Parathyroid adenoma (tissue), 2 donors: Measurements from ENCODE around the gene ITFG1.

Experiments
- H2AFZ ChIP-seq: fragments of 300-600 bp; sonication (generic); one replicate; pipeline ENCODE4 v1.7.0; 2017; ENCODE audit warnings: antibody characterized with exemption, mild to moderate bottlenecking
- H3K27ac ChIP-seq: fragments of 300-600 bp; sonication (generic); one replicate; pipeline ENCODE4 v1.7.0; 2017
- H3K27me3 ChIP-seq: fragments of 300-600 bp; sonication (generic); one replicate; pipeline ENCODE4 v1.7.0; 2017; ENCODE audit warnings: low read length; ENCODE audit not compliant: control insufficient read depth, insufficient read depth
- H3K36me3 ChIP-seq: fragments of 300-600 bp; sonication (generic); one replicate; pipeline ENCODE4 v1.7.0; 2017; ENCODE audit warnings: low read length; ENCODE audit not compliant: control insufficient read depth, insufficient read depth
- H3K4me1 ChIP-seq: fragments of 300-600 bp; sonication (generic); one replicate; pipeline ENCODE4 v1.7.0; 2017; ENCODE audit warnings: control low read depth
- H3K4me2 ChIP-seq: fragments of 300-600 bp; sonication (generic); one replicate; pipeline ENCODE4 v1.7.0; 2017; ENCODE audit warnings: low read length
- H3K4me3 ChIP-seq: fragments of 300-600 bp; sonication (generic); one replicate; pipeline ENCODE4 v1.7.0; 2017; ENCODE audit warnings: low read depth, low read length
- H3K79me2 ChIP-seq: fragments of 300-600 bp; sonication (generic); one replicate; pipeline ENCODE4 v1.7.0; 2017; ENCODE audit warnings: control low read depth
- H3K9ac ChIP-seq: fragments of 300-600 bp; sonication (generic); one replicate; pipeline ENCODE4 v1.7.0; 2017; ENCODE audit warnings: mild to moderate bottlenecking
- H3K9me3 ChIP-seq: fragments of 300-600 bp; sonication (generic); one replicate; pipeline ENCODE4 v1.7.0; 2017; ENCODE audit warnings: low read length; ENCODE audit not compliant: control insufficient read depth
- TF ChIP-seq, protein P1 (sequence below): fragments of 300-600 bp; sonication (generic); IDR thresholded peaks from one replicate; pipeline ENCODE4 v1.7.0; 2017; ENCODE audit warnings: antibody characterized with exemption, mild to moderate bottlenecking
- donor health status: primary hyperparathyroidism.

ITFG1 gene

DNA sequence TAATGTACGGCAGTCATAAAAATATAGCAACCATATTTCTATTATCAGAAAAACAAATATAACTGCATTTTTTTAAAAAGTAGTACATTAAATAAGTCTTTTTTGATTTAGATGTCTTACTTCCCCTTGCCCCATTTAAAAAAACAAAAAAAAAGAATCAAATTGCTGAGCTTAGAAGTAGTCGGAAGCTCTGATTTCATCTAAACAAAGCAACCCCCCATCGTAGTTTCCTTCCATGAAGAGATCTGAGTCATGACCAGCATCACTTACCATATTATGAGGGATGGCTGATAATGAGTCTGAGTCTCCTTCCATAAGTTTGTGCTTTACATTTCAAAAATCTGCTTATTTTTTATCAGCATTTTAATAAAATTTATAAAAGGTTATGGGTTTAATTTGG, 86.2 kb downstream of the ITFG1 start:
- H3K27me3 ChIP-seq = no peaks in the 10 kb centered on the region
- H3K9ac ChIP-seq = no peak overlapping the region
- no peak overlapping the region for H3K27ac ChIP-seq
- H2AFZ ChIP-seq = no peak overlapping the region
- no peaks in the 10 kb centered on the region for H3K4me1 ChIP-seq
- no peaks in the 10 kb centered on the region for H3K79me2 ChIP-seq
- TF ChIP-seq, protein P1, sequence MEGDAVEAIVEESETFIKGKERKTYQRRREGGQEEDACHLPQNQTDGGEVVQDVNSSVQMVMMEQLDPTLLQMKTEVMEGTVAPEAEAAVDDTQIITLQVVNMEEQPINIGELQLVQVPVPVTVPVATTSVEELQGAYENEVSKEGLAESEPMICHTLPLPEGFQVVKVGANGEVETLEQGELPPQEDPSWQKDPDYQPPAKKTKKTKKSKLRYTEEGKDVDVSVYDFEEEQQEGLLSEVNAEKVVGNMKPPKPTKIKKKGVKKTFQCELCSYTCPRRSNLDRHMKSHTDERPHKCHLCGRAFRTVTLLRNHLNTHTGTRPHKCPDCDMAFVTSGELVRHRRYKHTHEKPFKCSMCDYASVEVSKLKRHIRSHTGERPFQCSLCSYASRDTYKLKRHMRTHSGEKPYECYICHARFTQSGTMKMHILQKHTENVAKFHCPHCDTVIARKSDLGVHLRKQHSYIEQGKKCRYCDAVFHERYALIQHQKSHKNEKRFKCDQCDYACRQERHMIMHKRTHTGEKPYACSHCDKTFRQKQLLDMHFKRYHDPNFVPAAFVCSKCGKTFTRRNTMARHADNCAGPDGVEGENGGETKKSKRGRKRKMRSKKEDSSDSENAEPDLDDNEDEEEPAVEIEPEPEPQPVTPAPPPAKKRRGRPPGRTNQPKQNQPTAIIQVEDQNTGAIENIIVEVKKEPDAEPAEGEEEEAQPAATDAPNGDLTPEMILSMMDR = no peak
- no peak overlapping the region for H3K4me3 ChIP-seq
- no peaks in the 10 kb centered on the region for H3K9me3 ChIP-seq
- H3K36me3 ChIP-seq = no peaks in the 10 kb centered on the region
- H3K4me2 ChIP-seq = no peak overlapping the region

DNA sequence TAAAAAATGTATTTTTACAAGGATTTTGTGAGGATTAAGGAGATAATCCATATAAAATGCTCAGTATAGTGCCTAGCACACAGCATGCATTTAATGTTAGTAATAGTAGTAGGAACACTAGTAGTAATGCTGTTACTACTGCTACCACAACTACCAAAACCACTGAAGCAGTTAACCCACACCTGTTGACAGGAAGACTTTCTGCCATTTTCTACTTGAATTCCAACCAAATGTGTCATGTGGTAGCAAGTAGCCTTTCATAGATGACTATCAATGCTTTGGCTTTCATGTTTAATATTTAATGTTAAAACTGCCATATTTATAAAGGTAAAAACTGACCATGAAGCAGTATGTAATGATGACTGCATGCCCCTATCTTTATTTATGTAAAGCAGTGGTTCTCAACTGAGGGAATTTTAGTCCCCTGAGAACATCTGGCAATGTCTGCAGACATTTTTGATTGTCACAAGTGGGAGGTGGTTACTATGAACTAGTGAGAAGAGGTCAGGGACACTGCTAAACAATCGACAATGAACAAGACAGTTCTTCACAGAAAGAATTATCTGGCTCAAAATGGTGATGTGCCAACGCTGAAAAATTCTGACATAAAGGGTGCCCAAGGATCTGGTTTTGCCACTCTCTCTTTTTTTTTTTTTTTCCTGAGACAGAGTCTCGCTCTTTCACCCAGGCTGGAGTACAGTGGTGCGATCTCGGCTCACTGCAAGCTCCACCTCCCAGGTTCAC, 89.4 kb downstream of the ITFG1 start:
- Histone ChIP-seq H3K4me2 (no peak overlapping the region), H3K27ac (no peak overlapping the region), H3K36me3 (no peaks in the 10 kb centered on the region), H3K9ac (no peak overlapping the region), H3K4me1 (no peaks in the 10 kb centered on the region), H2AFZ (no peak overlapping the region), H3K27me3 (no peaks in the 10 kb centered on the region), H3K4me3 (no peak overlapping the region), H3K9me3 (no peaks in the 10 kb centered on the region), H3K79me2 (no peaks in the 10 kb centered on the region)
- TF ChIP-seq, protein P1 = no peak

DNA sequence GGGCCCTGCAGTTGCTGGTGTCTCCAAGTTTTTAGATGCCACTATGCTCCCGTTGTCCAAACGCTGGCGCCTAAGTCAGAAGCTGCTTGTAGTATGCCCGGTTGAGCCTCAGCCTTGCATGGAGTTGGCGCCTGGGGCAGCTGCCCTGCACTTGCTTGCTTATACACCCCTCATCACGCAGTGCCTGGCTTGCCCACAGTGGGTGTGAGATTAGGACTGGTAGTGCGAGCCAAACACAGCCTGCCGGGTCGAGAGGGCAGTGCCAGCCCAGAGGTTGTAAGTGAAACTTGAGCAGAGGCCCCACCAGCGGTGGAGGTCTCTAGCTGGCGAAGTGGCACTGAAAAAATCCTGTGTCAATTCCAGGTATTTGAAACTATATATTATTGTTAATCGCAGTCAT, 90.3 kb downstream of the ITFG1 start:
- H3K79me2 ChIP-seq = no peaks in the 10 kb centered on the region
- no peak overlapping the region for H3K27ac ChIP-seq
- no peak overlapping the region for H3K9ac ChIP-seq
- H3K4me3 ChIP-seq = no peak overlapping the region
- no peaks in the 10 kb centered on the region for H3K36me3 ChIP-seq
- TF ChIP-seq, protein P1 = no peak
- no peaks in the 10 kb centered on the region for H3K27me3 ChIP-seq
- H3K9me3 ChIP-seq = no peaks in the 10 kb centered on the region
- H3K4me1 ChIP-seq = no peaks in the 10 kb centered on the region
- no peak overlapping the region for H3K4me2 ChIP-seq
- H2AFZ ChIP-seq = no peak overlapping the region

DNA sequence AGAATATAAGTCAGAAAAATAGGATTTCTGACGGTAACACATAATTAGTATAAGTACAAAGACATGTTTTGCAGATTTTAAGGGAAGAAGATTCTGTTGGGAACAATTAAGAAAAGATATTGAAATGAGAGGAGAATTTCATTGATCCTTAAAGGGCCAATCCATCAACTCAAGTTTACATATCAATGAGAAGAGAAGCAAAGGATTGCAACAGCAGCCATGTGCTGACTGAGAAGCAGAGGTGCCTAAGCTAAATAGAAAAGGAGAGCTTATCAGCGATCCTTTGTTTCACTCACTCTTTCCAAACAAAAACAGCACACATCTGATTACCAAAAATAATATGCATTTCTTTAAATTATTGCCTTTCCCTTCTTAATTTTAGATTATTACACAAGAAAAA, 94.6 kb downstream of the ITFG1 start:
- H3K4me1 ChIP-seq = no peaks in the 10 kb centered on the region
- no peak overlapping the region for H3K4me2 ChIP-seq
- H3K36me3 ChIP-seq = no peaks in the 10 kb centered on the region
- H3K9ac ChIP-seq = no peak overlapping the region
- no peaks in the 10 kb centered on the region for H3K9me3 ChIP-seq
- no peaks in the 10 kb centered on the region for H3K27me3 ChIP-seq
- no peak overlapping the region for H3K4me3 ChIP-seq
- H3K27ac ChIP-seq = no peak overlapping the region
- TF ChIP-seq, protein P1 = no peak
- no peaks in the 10 kb centered on the region for H3K79me2 ChIP-seq
- no peak overlapping the region for H2AFZ ChIP-seq

DNA sequence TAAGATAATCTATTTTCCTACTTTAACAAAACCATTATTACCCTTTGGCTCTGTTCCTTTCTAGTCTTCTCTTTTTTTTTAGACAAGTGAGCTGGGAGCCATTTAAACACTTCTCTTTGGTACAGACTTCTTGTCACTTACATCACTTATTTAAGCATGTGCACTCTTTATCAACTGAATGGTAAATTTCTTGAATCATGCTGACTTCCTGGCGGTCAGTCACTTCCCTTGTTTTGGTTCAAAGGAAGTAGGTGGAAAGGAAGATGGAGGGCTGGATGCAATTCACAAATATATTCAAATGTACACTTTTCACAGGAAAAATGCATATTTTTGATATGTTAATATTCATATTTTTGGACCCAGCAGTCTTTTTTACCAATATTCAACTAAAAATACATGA, 97.1 kb downstream of the ITFG1 start:
- TF ChIP-seq, protein P1 = no peak
- H3K27me3 ChIP-seq = no peaks in the 10 kb centered on the region

More for the DNA sequence above, 97.1 kb downstream of the ITFG1 start:
- Histone ChIP-seq H3K9me3 (no peaks in the 10 kb centered on the region), H2AFZ (no peak overlapping the region), H3K4me3 (no peak overlapping the region), H3K36me3 (no peaks in the 10 kb centered on the region), H3K27ac (no peak overlapping the region), H3K4me2 (no peak overlapping the region), H3K4me1 (no peaks in the 10 kb centered on the region), H3K79me2 (no peaks in the 10 kb centered on the region), H3K9ac (no peak overlapping the region)
